ENCODE results near the gene SLC16A2. TPM values are rescaled to one million over a fixed set of nuclear protein-coding genes. Genes with fewer than 3 reads are reported as not detected.
A peak's percentile ranks its signal among the peaks of the same experiment; 100 is the strongest.

Gene SLC16A2
- polyA plus RNA-seq, 1 of the 3 experiments (the other 2 are of a cell fraction) = 10.9 TPM

DNA sequence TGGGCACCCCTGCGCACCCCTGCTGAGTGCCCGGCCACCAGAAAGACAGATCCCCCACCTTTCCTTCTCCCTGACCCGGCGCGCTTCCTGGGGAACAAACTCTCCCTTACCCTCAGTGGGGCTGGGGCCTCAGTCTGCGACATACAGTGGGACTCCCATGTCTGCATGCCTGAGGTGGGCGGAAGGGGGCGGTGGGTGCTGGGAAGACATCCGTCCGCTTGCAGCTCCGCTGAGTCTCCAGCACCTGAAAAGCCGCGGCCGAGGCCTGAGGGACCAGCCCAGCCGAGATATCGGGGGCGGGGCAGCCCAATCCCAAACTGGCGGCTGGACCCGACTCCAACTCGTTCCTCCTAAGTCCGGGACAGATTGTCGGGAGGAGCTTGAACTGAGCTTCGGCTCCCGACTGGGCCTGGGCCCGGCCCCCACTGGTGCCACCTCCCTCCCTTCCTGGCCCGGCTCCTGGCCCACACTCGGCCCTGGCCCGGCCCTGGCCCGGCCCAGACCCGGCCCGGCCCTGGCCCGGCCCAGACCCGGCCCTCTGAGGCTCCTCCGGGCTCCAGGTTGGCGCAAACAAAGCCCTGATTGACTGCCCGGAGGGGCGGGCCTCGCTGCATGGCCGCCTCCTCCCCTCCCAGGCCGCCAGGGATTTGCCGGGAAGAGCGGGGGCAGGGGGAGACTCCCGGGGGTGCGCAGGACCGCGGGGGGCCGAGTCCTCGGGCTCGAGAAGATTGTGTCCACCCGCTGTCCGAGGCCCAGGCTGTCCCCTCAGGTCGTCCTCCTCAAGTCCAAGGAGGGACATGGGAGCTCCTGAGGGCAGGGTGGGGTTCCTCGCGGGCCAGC is 877 bp upstream of the SLC16A2 start:
- 8% methylated on average over 14 of the region's 54 CpGs for WGBS (ENCODE audit: low lambda C conversion rate)
- DNase-seq = peak; percentile 78
- Histone ChIP-seq H3K79me2 (ENCODE audit: insufficient read depth) (no peaks in the 10 kb centered on the region), H3K27me3 (ENCODE audit: insufficient read depth) (peaks cover 14% of the 10 kb centered on the region; the same call in 1 of the 2 replicates), H3K36me3 (replicated peaks in 1 of 2; ENCODE audit: control insufficient read depth in 1 of 2, insufficient read depth in 2 of 2, low read length in 1 of 2) (no peaks in the 10 kb centered on the region), H3K4me1 (ENCODE audit: control insufficient read depth in 1 of 2, insufficient read depth in 2 of 2, low read depth in 1 of 2, low read length in 1 of 2) (peaks cover 0 to 10% of the 10 kb centered on the region in 2 experiments; a peak in 1 of 4 replicates), H3F3A (replicated peaks; ENCODE audit: insufficient read depth) (no peaks in the 10 kb centered on the region), H4K20me1 (ENCODE audit: insufficient read depth) (no peaks in the 10 kb centered on the region), H3K4me2 (peak overlapping the region; percentile 77), H3K4me3 (ENCODE audit: low read depth in 2 of 2, low read length in 1 of 2) (peak overlapping the region; percentile 56 to 62), H3K9ac (peak overlapping the region; percentile 75), H3K9me3 (no peaks in the 10 kb centered on the region), H3K9me2 (no peaks in the 10 kb centered on the region), H2AFZ (ENCODE audit: low read depth) (peak overlapping the region; percentile 56), H3K27ac (ENCODE audit: low read depth in 2 of 2, low read length in 1 of 2) (peak overlapping the region; percentile 82 to 84)
- CTCF ChIA-PET = interaction anchor here (0.8 to 3.1 kb wide), 6 partner anchors 10 to 114 kb away, joined by 3 to 16 read pairs (median 4); no protein-coding TSS in a partner anchor
- TF ChIP-seq PBX3 (IDR thresholded peaks at IDR 0.05) (peak; percentile 79), REST (IDR thresholded peaks at IDR 0.05; ENCODE audit: low read depth, low read length) (no peak)
- POLR2A ChIA-PET = interaction anchor here (0.6 to 1.2 kb wide), 6 partner anchors 25 to 194 kb away, joined by 3 to 5 read pairs (median 4); partner anchors contain the start of gene RLIM

GRCh38 chrX:74421740-74422352 is 553 bp downstream of the SLC16A2 start:
- DNase-seq = peak; percentile 34
- CTCF ChIA-PET = interaction anchor here (0.8 to 3.1 kb wide), 3 partner anchors 22 to 113 kb away, joined by 3 to 16 read pairs (median 3); no protein-coding TSS in a partner anchor
- POLR2A ChIA-PET = interaction anchor here (1.2 kb wide), 3 partner anchors 100 to 130 kb away, joined by 3 to 4 read pairs (median 4); no protein-coding TSS in a partner anchor

More at GRCh38 chrX:74421740-74422352, 553 bp downstream of the SLC16A2 start:
- no peaks in the 10 kb centered on the region for H3K36me3 ChIP-seq (replicated peaks in 1 of 2; ENCODE audit: control insufficient read depth in 1 of 2, insufficient read depth in 2 of 2, low read length in 1 of 2)
- H3K4me3 ChIP-seq (ENCODE audit: low read depth in 2 of 2, low read length in 1 of 2) = peak overlapping the region; percentile 56 to 62
- peak overlapping the region; percentile 77 for H3K4me2 ChIP-seq
- H3K27me3 ChIP-seq (ENCODE audit: insufficient read depth) = peaks cover 14% of the 10 kb centered on the region; the same call in 1 of the 2 replicates
- no peaks in the 10 kb centered on the region for H3K79me2 ChIP-seq (ENCODE audit: insufficient read depth)
- no peaks in the 10 kb centered on the region for H4K20me1 ChIP-seq (ENCODE audit: insufficient read depth)
- H3K27ac ChIP-seq (ENCODE audit: low read depth in 2 of 2, low read length in 1 of 2) = no peak overlapping the region; a peak in 2 of 4 replicates
- no peaks in the 10 kb centered on the region for H3K9me3 ChIP-seq
- peak overlapping the region; percentile 82; the same call in 1 of the 2 replicates for H2AFZ ChIP-seq (ENCODE audit: low read depth)
- H3K9me2 ChIP-seq = no peaks in the 10 kb centered on the region
- 24% methylated on average over 21 of the region's 46 CpGs for WGBS (ENCODE audit: low lambda C conversion rate)
- H3K4me1 ChIP-seq (ENCODE audit: control insufficient read depth in 1 of 2, insufficient read depth in 2 of 2, low read depth in 1 of 2, low read length in 1 of 2) = peaks cover 0 to 10% of the 10 kb centered on the region in 2 experiments; a peak in 1 of 4 replicates
- TF ChIP-seq, protein P1, sequence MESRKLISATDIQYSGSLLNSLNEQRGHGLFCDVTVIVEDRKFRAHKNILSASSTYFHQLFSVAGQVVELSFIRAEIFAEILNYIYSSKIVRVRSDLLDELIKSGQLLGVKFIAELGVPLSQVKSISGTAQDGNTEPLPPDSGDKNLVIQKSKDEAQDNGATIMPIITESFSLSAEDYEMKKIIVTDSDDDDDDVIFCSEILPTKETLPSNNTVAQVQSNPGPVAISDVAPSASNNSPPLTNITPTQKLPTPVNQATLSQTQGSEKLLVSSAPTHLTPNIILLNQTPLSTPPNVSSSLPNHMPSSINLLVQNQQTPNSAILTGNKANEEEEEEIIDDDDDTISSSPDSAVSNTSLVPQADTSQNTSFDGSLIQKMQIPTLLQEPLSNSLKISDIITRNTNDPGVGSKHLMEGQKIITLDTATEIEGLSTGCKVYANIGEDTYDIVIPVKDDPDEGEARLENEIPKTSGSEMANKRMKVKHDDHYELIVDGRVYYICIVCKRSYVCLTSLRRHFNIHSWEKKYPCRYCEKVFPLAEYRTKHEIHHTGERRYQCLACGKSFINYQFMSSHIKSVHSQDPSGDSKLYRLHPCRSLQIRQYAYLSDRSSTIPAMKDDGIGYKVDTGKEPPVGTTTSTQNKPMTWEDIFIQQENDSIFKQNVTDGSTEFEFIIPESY (IDR thresholded peaks at IDR 0.05; ENCODE audit: borderline replicate concordance, low read depth) = no peak
- TF ChIP-seq FOSL2 (IDR thresholded peaks at IDR 0.05; ENCODE audit: borderline replicate concordance, low read depth) = no peak
- no peak for TF ChIP-seq MEF2A (IDR thresholded peaks at IDR 0.05; ENCODE audit: borderline replicate concordance, low read depth)
- H3K9ac ChIP-seq = peak overlapping the region; percentile 55; the same call in 1 of the 2 replicates
- H3F3A ChIP-seq (replicated peaks; ENCODE audit: insufficient read depth) = no peaks in the 10 kb centered on the region
